NCI-H446 (cell line): ENCODE measurements around the gene OR2F2.

ENCODE experiments used
- DNase-seq, 2 experiments: peaks; one replicate each; lab custom pipeline; 2025; lab: John Stamatoyannopoulos, UW

The OR2F2 gene

GRCh38 chr7:143914938-143915652 is 19.9 kb upstream of the OR2F2 start:
- no peak for DNase-seq

DNA sequence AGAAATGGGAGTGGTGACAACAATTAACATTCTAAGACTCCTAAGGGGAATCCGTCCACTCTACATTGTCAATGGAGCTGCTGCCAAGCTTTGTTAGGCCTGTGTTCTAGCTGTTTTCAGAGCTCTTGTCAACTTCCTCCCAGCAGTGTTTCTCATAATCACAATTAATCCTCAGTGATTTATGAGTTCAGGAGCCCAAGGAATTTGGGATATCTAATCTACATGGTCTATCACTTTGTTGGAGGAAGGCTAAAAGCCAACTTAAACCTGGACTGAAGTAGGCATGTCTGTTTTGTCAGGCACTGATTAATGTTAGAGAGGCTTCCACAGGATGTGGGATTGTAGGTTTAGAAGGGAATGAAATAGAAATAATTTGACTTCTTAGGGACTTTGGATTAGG is 10.2 kb upstream of the OR2F2 start:
- DNase-seq = no peak

- no peak for DNase-seq
Measured at GRCh38 chr7:143929224-143929920, 5.7 kb upstream of the OR2F2 start.

DNA sequence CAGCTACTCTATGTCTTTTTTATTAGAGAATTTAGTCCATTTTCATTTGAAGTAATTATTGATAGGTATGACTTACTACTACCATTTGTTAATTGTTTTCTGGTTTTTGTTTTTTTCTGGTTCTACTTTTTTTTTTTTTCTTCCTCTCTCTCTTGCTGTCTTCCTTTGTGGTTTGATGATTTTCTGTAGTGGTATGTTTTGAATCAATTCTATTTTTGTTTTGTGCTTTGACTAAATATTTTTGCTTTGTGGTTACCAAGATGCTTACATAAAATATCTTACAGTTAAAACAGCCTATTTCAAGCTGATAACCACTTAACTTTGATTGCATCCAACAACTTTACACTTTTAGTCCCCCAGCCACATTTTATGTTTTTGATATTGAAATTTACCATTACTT is 3.3 kb upstream of the OR2F2 start:
- no peak for DNase-seq

DNA sequence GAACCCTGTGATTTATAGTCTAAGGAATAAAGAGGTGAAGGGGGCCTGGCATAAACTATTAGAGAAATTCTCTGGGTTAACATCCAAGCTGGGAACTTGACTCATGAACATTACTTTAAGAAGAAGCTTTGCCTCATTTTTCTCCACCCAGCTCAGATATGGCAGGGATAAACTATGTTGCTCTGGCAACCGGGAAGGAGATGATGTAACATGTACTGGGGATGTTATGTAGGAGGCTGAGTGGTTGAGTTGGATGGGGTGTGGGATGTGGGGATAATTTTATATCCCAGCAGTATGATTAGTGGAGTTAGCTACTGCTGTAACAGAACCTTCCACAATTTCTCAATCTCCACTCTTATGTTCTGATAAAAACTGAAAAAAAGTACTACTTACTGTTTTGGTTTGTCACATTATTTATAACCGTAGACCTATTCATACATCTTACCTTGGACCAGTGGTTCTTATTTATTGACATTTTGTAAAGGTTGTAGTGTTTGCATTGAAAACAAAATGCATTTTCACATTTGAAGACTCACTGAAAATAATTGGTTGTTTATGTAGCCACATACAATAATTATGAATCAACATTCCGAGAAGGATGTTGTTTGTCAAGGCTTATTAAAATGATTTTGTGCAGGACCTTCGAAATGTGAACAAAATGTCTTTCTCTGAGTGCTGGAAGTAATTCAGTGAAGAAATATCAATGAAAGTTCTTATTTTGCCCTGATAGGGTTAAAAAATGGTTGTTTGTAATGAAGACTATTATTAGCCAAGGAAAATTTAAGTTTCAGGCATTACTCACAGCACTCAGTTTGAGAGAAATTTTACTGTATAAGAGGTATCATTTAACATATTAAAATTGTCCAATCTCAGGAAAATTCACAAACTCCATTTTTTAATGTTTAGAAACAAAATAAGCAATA is 1.3 kb downstream of the OR2F2 start:
- no peak for DNase-seq

- no peak for DNase-seq
Measured at GRCh38 chr7:143938379-143939243, 3.6 kb downstream of the OR2F2 start.

- DNase-seq = no peak
Measured at GRCh38 chr7:143945423-143945822, 10.4 kb downstream of the OR2F2 start.

DNA sequence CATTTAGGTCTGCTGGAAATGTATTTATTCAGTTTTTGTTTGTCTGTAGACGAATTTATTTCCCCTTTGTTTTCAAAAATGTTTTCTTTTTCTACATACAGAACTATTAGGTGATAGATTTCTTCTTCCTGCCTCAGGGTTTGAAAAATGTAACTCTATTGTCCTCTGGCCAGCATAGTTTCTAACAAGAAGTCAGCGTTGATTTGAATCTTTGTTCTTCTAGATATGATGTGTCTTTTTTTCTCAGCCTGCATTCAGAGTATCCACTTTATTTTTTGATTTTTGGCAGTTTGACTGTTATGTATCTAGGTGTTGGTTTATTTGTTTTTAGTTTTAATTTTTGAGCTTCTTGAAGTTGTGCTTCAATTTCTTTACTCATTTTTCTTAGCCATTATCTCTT is 12.1 kb downstream of the OR2F2 start:
- no peak for DNase-seq

DNA sequence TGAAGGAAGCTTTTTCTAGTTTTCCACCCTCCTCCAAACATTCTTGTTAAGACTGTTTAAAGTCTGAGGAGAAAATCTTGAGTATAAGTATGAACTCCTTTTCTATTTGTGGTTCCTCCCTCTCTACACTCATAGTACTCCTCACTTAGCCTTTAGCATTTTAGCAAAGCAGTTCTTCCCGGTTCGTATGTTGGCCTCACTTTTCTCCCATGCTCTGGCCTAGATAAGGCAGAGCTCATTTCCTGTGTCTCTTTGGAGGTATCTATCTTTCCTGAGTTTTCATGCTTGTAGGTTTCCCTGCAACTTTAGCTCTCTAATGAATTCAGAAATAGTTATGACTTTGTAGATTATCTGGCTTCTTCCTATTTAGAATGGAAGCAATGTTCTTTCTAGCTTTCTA is 13.7 kb downstream of the OR2F2 start:
- no peak for DNase-seq

GRCh38 chr7:143953421-143953820 is 18.4 kb downstream of the OR2F2 start:
- DNase-seq = no peak

GRCh38 chr7:143954135-143954534 is 19.1 kb downstream of the OR2F2 start:
- no peak for DNase-seq

- no peak for DNase-seq
Measured at GRCh38 chr7:143954544-143954943, 19.5 kb downstream of the OR2F2 start, which contains the start of gene OR2F1. TSS of gene OR2F1 (plus strand) at chr7:143954844. CDS start at chr7:143959971, 5,127 bp downstream.

- DNase-seq = no peak
Measured at GRCh38 chr7:143958781-143959180, 23.7 kb downstream of the OR2F2 start.

- DNase-seq = no peak
Measured at GRCh38 chr7:143960813-143961610, 26.0 kb downstream of the OR2F2 start.

- no peak for DNase-seq
Measured at GRCh38 chr7:143965280-143965679, 30.2 kb downstream of the OR2F2 start.

- no peak for DNase-seq
Measured at GRCh38 chr7:143967398-143967797, 32.4 kb downstream of the OR2F2 start.

DNA sequence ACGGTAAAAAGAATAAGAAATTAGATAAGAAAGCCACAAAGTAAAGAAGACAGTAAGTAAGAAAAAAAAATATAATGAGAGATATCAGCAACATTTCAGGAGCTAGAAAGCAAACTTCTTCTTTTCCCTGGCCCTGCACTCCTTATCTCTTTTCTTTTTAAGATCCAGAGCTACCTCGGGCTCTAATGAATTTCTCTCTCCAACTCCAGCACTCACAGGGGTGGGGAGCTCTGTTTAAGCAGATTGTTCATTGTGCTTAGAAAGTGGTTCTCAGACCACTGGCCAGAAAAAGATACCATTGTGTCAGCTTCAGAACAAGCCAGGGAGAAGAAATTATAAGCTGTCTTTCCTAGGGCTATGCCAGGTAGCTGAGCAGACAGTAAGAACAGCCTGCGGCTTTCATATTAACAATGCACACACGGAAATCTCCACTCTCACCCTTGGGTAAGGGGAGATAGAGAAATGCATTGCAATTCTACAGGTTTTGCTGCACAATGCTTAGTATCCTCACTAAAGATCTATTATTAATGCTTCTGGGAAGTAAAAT is 38.9 kb downstream of the OR2F2 start:
- DNase-seq = no peak

DNA sequence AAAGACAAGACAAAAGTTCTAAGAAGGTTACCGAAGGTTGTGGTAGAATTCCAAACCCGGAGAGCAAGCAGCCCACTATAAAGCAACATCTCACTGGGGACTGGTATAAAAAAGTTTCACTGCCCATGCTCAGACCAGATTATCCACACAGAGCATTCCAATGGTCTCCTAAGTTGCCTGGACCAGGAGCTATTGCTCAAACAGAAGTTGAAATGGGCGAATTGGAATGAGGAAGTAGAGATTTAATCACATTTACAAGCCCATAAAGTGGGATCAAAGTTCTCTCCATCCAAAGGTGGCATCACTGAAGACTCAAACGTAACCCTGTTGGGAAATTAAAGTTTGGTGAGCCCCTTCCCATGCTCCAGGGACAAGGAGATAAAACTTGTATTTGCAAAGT is 39.4 kb downstream of the OR2F2 start:
- DNase-seq = no peak

GRCh38 chr7:143975617-143976016 is 40.6 kb downstream of the OR2F2 start:
- no peak for DNase-seq

DNA sequence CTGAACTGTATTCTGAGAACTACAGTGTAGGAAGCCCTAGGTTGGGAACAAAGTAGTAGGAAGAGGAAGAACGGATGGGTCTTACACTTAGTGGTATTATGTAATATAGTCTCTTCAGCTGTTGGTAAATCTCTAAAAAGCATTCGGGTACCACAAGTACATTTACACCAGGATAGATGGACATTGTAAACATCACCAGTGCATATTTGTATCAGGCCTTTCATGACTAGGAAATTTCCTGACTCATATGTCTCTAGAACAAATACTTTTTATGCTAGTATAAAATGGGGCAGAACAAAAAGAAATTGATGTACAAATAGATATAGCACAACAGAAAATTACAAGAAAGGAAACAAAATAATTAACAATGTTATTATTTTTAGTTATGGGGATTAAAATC is 43.6 kb downstream of the OR2F2 start:
- DNase-seq = no peak
